OCI-LY1 (cell line): ENCODE results near the gene FFAR1.

Source experiments
- H2AFZ ChIP-seq: fragments of 200-600 bp; sonication (generic), shearing (Covaris generic); 2 replicates; pipeline ENCODE4 v1.6.0; 2014; ENCODE audit warnings: antibody characterized with exemption, mild to moderate bottlenecking, low read length
- H3F3A ChIP-seq: fragments of 200-600 bp; sonication (generic), shearing (Covaris generic); 2 replicates; pipeline ENCODE4 v1.6.0; 2014; ENCODE audit warnings: mild to moderate bottlenecking, antibody characterized with exemption, low read length, moderate library complexity; ENCODE audit not compliant: insufficient read depth
- H3K27ac ChIP-seq: fragments of 200-600 bp; sonication (generic); 2 replicates; pipeline ENCODE4 v1.5.1; 2014; ENCODE audit warnings: low read length, mixed run types, mild to moderate bottlenecking, low read depth; ENCODE audit not compliant: poor library complexity, severe bottlenecking
- H3K27me3 ChIP-seq: fragments of 200-600 bp; sonication (generic); 2 replicates; pipeline ENCODE4 v1.6.0; 2014; ENCODE audit warnings: antibody characterized with exemption, mild to moderate bottlenecking, low read length, moderate library complexity; ENCODE audit not compliant: insufficient read depth
- H3K36me3 ChIP-seq: fragments of 200-600 bp; sonication (generic); 2 replicates; pipeline ENCODE4 v1.6.1; 2014; ENCODE audit warnings: mild to moderate bottlenecking, antibody characterized with exemption, low read length, moderate library complexity, mixed read lengths; ENCODE audit not compliant: insufficient read depth
- H3K4me1 ChIP-seq: fragments of 200-600 bp; sonication (generic); 2 replicates; pipeline ENCODE4 v1.5.1; 2014; ENCODE audit warnings: mild to moderate bottlenecking, low read length, moderate library complexity; ENCODE audit not compliant: insufficient read depth, severe bottlenecking
- H3K4me2 ChIP-seq: fragments of 200-600 bp; sonication (generic), shearing (Covaris generic); 2 replicates; pipeline ENCODE4 v1.6.1; 2014; ENCODE audit warnings: low read length
- H3K4me3 ChIP-seq: fragments of 200-600 bp; sonication (generic); 2 replicates; pipeline ENCODE4 v1.5.1; 2014; ENCODE audit warnings: low read length, low read depth, mild to moderate bottlenecking, mixed read lengths; ENCODE audit not compliant: poor library complexity, severe bottlenecking
- H3K79me2 ChIP-seq: fragments of 200-600 bp; shearing (Covaris generic); 2 replicates; pipeline ENCODE4 v1.6.1; 2016; ENCODE audit warnings: mixed run types, low read length, mixed read lengths; ENCODE audit not compliant: insufficient read depth
- H3K9ac ChIP-seq: fragments of 200-600 bp; sonication (generic), shearing (Covaris generic); 2 replicates; pipeline ENCODE4 v1.6.1; 2014; ENCODE audit warnings: mild to moderate bottlenecking, low read length, mixed read lengths
- H3K9me2 ChIP-seq: fragments of 200-600 bp; sonication (generic), shearing (Covaris generic); 2 replicates; pipeline ENCODE4 v1.6.1; 2014; ENCODE audit warnings: low read depth, mild to moderate bottlenecking, low read length, mixed read lengths
- H3K9me3 ChIP-seq: fragments of 200-600 bp; shearing (Covaris generic); 2 replicates; pipeline ENCODE4 v1.6.1; 2014; ENCODE audit warnings: low read length, mixed read lengths
- H4K20me1 ChIP-seq: fragments of 200-600 bp; sonication (generic), shearing (Covaris generic); 2 replicates; pipeline ENCODE4 v1.6.0; 2016; ENCODE audit warnings: mild to moderate bottlenecking, low read length; ENCODE audit not compliant: insufficient read depth
- EZH2 ChIP-seq: fragments of 200-600 bp; sonication (generic), shearing (Covaris generic); IDR thresholded peaks from 2 replicates; pipeline ENCODE4 v1.8.0; 2017; ENCODE audit warnings: borderline replicate concordance, mixed run types, mild to moderate bottlenecking, antibody characterized with exemption, low read length, moderate library complexity, mixed read lengths
- TF ChIP-seq, protein P1 (sequence below): fragments of 200-600 bp; sonication (generic), shearing (Covaris generic); IDR thresholded peaks from 2 replicates; pipeline ENCODE4 v1.5.1; 2017; ENCODE audit warnings: mild to moderate bottlenecking, antibody characterized with exemption, low read length, moderate library complexity, mixed read lengths

FFAR1 gene

DNA sequence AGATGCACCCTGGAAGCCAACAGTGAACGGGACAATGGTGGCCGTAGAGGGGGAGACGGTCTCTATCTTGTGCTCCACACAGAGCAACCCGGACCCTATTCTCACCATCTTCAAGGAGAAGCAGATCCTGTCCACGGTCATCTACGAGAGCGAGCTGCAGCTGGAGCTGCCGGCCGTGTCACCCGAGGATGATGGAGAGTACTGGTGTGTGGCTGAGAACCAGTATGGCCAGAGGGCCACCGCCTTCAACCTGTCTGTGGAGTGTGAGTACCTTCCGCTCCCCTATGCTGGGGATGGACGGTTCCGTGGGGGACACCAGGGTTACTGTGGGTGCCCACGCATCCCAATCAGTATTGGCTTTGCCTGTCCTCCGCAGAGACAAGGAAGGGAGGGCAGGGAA, 45.3 kb upstream of the FFAR1 start:
- Histone ChIP-seq H3F3A (peaks cover 3% of the 10 kb centered on the region; the same call in 1 of the 2 replicates), H3K4me1 (peaks cover 7% of the 10 kb centered on the region), H3K9me3 (no peaks in the 10 kb centered on the region), H3K9ac (no peak overlapping the region), H3K79me2 (no peaks in the 10 kb centered on the region), H3K27me3 (no peaks in the 10 kb centered on the region), H4K20me1 (no peaks in the 10 kb centered on the region), H3K4me2 (no peak overlapping the region), H3K27ac (no peak overlapping the region), H3K9me2 (no peaks in the 10 kb centered on the region), H3K36me3 (no peaks in the 10 kb centered on the region), H2AFZ (no peak overlapping the region), H3K4me3 (no peak overlapping the region)
- TF ChIP-seq, protein P1, sequence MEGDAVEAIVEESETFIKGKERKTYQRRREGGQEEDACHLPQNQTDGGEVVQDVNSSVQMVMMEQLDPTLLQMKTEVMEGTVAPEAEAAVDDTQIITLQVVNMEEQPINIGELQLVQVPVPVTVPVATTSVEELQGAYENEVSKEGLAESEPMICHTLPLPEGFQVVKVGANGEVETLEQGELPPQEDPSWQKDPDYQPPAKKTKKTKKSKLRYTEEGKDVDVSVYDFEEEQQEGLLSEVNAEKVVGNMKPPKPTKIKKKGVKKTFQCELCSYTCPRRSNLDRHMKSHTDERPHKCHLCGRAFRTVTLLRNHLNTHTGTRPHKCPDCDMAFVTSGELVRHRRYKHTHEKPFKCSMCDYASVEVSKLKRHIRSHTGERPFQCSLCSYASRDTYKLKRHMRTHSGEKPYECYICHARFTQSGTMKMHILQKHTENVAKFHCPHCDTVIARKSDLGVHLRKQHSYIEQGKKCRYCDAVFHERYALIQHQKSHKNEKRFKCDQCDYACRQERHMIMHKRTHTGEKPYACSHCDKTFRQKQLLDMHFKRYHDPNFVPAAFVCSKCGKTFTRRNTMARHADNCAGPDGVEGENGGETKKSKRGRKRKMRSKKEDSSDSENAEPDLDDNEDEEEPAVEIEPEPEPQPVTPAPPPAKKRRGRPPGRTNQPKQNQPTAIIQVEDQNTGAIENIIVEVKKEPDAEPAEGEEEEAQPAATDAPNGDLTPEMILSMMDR: no peak
- TF ChIP-seq EZH2: no peak

DNA sequence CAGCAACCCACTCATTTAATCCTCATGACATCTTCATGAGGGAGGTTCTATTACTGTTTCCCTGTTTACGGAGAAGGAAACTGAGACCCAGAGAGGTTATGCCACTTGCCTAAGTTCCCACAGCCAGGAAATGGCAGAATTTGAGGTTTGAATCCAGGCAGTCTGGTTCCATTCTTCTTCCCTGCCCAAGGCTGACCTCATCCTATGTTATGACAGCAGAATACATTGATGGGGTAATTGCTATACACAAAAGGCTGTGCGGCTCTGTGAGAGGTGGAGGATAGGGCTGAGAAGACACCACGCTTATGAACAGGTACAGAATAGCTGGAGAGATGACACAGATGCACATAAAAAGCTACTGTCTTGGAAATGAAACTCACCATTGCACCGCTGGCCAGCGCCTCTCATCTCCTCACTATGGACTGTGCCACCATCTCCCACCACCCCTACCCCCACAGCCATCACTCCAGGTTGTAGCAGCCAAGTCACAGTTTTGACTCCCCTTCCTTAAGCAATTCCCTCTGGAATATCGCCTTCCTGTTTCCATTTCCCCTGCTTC, 44.3 kb upstream of the FFAR1 start:
- no peak overlapping the region for H3K27ac ChIP-seq
- TF ChIP-seq EZH2: no peak
- TF ChIP-seq, protein P1: no peak

DNA sequence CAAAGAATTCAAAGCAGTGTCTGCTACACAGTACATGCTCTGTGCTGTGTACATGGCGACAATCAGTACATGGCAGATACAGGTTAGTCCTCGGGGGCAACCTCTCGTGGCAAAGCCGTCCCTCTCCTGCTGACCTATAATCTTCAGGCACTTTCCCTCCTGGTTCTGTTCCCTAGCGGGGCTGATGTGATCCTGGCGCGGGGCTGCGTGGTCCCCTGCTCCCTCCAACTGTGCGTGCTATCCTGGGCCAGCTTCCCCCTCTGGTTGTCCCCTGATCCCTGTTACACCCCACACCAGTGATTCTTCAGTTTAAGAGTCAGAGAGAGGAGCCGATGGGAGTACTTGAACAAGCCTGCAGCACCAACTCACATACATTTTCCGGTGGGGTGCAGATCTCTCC, 43.7 kb upstream of the FFAR1 start:
- H3F3A ChIP-seq: no peaks in the 10 kb centered on the region
- no peaks in the 10 kb centered on the region for H4K20me1 ChIP-seq
- H3K36me3 ChIP-seq: no peaks in the 10 kb centered on the region
- H3K27ac ChIP-seq: no peak overlapping the region
- H3K9me3 ChIP-seq: no peaks in the 10 kb centered on the region
- H3K4me1 ChIP-seq: peaks cover 14% of the 10 kb centered on the region
- TF ChIP-seq EZH2: no peak
- TF ChIP-seq, protein P1: no peak
- no peaks in the 10 kb centered on the region for H3K27me3 ChIP-seq
- H3K4me2 ChIP-seq: no peak overlapping the region
- no peak overlapping the region for H2AFZ ChIP-seq
- no peak overlapping the region for H3K9ac ChIP-seq
- no peaks in the 10 kb centered on the region for H3K79me2 ChIP-seq
- H3K9me2 ChIP-seq: no peaks in the 10 kb centered on the region
- H3K4me3 ChIP-seq: no peak overlapping the region

More for the DNA sequence above, 44.3 kb upstream of the FFAR1 start:
- no peaks in the 10 kb centered on the region for H3K9me3 ChIP-seq
- peaks cover 14% of the 10 kb centered on the region for H3K4me1 ChIP-seq
- no peaks in the 10 kb centered on the region for H3K79me2 ChIP-seq
- H3K4me2 ChIP-seq: no peak overlapping the region
- no peak overlapping the region for H3K4me3 ChIP-seq
- H2AFZ ChIP-seq: no peak overlapping the region
- H3K36me3 ChIP-seq: no peaks in the 10 kb centered on the region
- H3K9ac ChIP-seq: no peak overlapping the region
- H3F3A ChIP-seq: no peaks in the 10 kb centered on the region
- no peaks in the 10 kb centered on the region for H3K27me3 ChIP-seq
- no peaks in the 10 kb centered on the region for H4K20me1 ChIP-seq
- H3K9me2 ChIP-seq: no peaks in the 10 kb centered on the region
